Stimulated activated CD4-positive, alpha-beta T cell treated with anti-CD3 and anti-CD28 coated beads, Interleukin-2, amount 100 ng/mL, for 48 hours (primary cell): ENCODE data around the gene CISD3.

ENCODE experiments used
- DNase-seq, 2 donors: peaks; one replicate each; pipeline ENCODE4 v3.0.0-alpha.2; 2020

The CISD3 gene

GRCh38 chr17:38729368-38729885 is 714 bp upstream of the CISD3 start:
- DNase-seq: no peak

- DNase-seq: no peak
Observed at GRCh38 chr17:38730526-38731379, 612 bp downstream of the CISD3 start.

GRCh38 chr17:38731526-38732294 is 1.6 kb downstream of the CISD3 start:
- no peak for DNase-seq

GRCh38 chr17:38732376-38733281 is 2.5 kb downstream of the CISD3 start:
- no peak for DNase-seq

GRCh38 chr17:38733282-38733981 is 3.3 kb downstream of the CISD3 start:
- DNase-seq: no peak

- no peak for DNase-seq
Observed at GRCh38 chr17:38733982-38734973, 4.1 kb downstream of the CISD3 start.

GRCh38 chr17:38735161-38735997 is 5.2 kb downstream of the CISD3 start:
- DNase-seq: peak; percentile 75 to 80

GRCh38 chr17:38738007-38738662 is 8.0 kb downstream of the CISD3 start:
- DNase-seq: no peak

- no peak for DNase-seq
Observed at GRCh38 chr17:38738686-38739085, 8.5 kb downstream of the CISD3 start.

GRCh38 chr17:38739305-38739704 is 9.2 kb downstream of the CISD3 start:
- DNase-seq: no peak

GRCh38 chr17:38740044-38740443 is 9.9 kb downstream of the CISD3 start:
- no peak for DNase-seq

GRCh38 chr17:38740806-38741205 is 10.7 kb downstream of the CISD3 start:
- DNase-seq: no peak

- no peak for DNase-seq
Observed at GRCh38 chr17:38741461-38741860, 11.3 kb downstream of the CISD3 start.

GRCh38 chr17:38741921-38742410 is 11.8 kb downstream of the CISD3 start:
- DNase-seq: no peak

GRCh38 chr17:38742411-38743308 is 12.5 kb downstream of the CISD3 start:
- no peak for DNase-seq

GRCh38 chr17:38743556-38744171 is 13.5 kb downstream of the CISD3 start:
- no peak for DNase-seq

- DNase-seq: no peak
Observed at GRCh38 chr17:38745545-38745944, 15.4 kb downstream of the CISD3 start.
